BLaER1 (cell line): ENCODE results near the gene KLHL29.

ENCODE experiments used
- H3K27ac ChIP-seq: shearing (Covaris generic); formaldehyde crosslinking; 2 replicates; pipeline ENCODE4 v1.8.1; 2022
- H3K27me3 ChIP-seq: shearing (Covaris generic); formaldehyde crosslinking; 2 replicates; pipeline ENCODE4 v1.8.1; 2022
- H3K36me3 ChIP-seq: shearing (Covaris generic); formaldehyde crosslinking; 2 replicates; pipeline ENCODE4 v1.8.1; 2022
- H3K4me1 ChIP-seq: shearing (Covaris generic); formaldehyde crosslinking; 2 replicates; pipeline ENCODE4 v1.8.1; 2022
- H3K4me2 ChIP-seq: shearing (Covaris generic); formaldehyde crosslinking; 2 replicates; pipeline ENCODE4 v1.8.1; 2022
- H3K4me3 ChIP-seq: shearing (Covaris generic); formaldehyde crosslinking; 2 replicates; pipeline ENCODE4 v1.8.1; 2022
- H3K9ac ChIP-seq: shearing (Covaris generic); formaldehyde crosslinking; 2 replicates; pipeline ENCODE4 v1.8.1; 2022
- H3K9me3 ChIP-seq: shearing (Covaris generic); formaldehyde crosslinking; 2 replicates; pipeline ENCODE4 v1.8.1; 2022
- H4K20me1 ChIP-seq: shearing (Covaris generic); formaldehyde crosslinking; 2 replicates; pipeline ENCODE4 v1.8.1; 2022
- Cebpa-rat ChIP-seq: shearing (Covaris generic); IDR thresholded peaks from 2 replicates; pipeline ENCODE4 v1.8.1; 2022

KLHL29 gene

GRCh38 chr2:23402205-23402740 lies 17.3 kb downstream of the KLHL29 start:
- Histone ChIP-seq H4K20me1 (no peaks in the 10 kb centered on the region), H3K4me1 (peaks cover 15% of the 10 kb centered on the region), H3K4me3 (no peak overlapping the region), H3K36me3 (no peaks in the 10 kb centered on the region), H3K9ac (no peak overlapping the region), H3K27ac (no peak overlapping the region), H3K4me2 (no peak overlapping the region), H3K27me3 (no peaks in the 10 kb centered on the region), H3K9me3 (no peaks in the 10 kb centered on the region)
- TF ChIP-seq Cebpa-rat = no peak

GRCh38 chr2:23404426-23404825 lies 19.4 kb downstream of the KLHL29 start:
- Histone ChIP-seq H3K9me3 (no peaks in the 10 kb centered on the region), H3K4me3 (no peak overlapping the region), H3K36me3 (no peaks in the 10 kb centered on the region), H4K20me1 (no peaks in the 10 kb centered on the region), H3K27ac (no peak overlapping the region), H3K4me1 (peaks cover 15% of the 10 kb centered on the region), H3K27me3 (no peaks in the 10 kb centered on the region; the same call in 1 of the 2 replicates), H3K4me2 (peak overlapping the region; percentile 37), H3K9ac (no peak overlapping the region)
- TF ChIP-seq Cebpa-rat = no peak

GRCh38 chr2:23409248-23409647 lies 24.3 kb downstream of the KLHL29 start:
- no peaks in the 10 kb centered on the region for H3K36me3 ChIP-seq
- peaks cover 7% of the 10 kb centered on the region for H3K4me1 ChIP-seq
- no peak overlapping the region for H3K4me2 ChIP-seq
- no peak overlapping the region for H3K9ac ChIP-seq
- no peaks in the 10 kb centered on the region; the same call in 1 of the 2 replicates for H3K27me3 ChIP-seq
- H3K4me3 ChIP-seq = no peak overlapping the region
- no peaks in the 10 kb centered on the region for H3K9me3 ChIP-seq
- TF ChIP-seq Cebpa-rat = no peak
- no peaks in the 10 kb centered on the region for H4K20me1 ChIP-seq
- no peak overlapping the region for H3K27ac ChIP-seq

- Histone ChIP-seq H3K4me1 (no peaks in the 10 kb centered on the region), H3K27ac (no peak overlapping the region), H3K9ac (no peak overlapping the region), H3K36me3 (no peaks in the 10 kb centered on the region), H3K9me3 (no peaks in the 10 kb centered on the region), H4K20me1 (no peaks in the 10 kb centered on the region), H3K4me2 (no peak overlapping the region), H3K27me3 (no peaks in the 10 kb centered on the region; the same call in 1 of the 2 replicates), H3K4me3 (no peak overlapping the region)
- no peak for TF ChIP-seq Cebpa-rat
Observed at GRCh38 chr2:23410596-23410995, 25.6 kb downstream of the KLHL29 start.

- Histone ChIP-seq H3K27ac (no peak overlapping the region), H3K4me1 (no peaks in the 10 kb centered on the region)
- TF ChIP-seq Cebpa-rat = no peak
Observed at GRCh38 chr2:23411752-23412431, 26.9 kb downstream of the KLHL29 start.

GRCh38 chr2:23412556-23413155 lies 27.7 kb downstream of the KLHL29 start:
- TF ChIP-seq Cebpa-rat = no peak
- no peak overlapping the region for H3K4me2 ChIP-seq
- no peak overlapping the region for H3K27ac ChIP-seq
- no peaks in the 10 kb centered on the region for H3K9me3 ChIP-seq
- H3K36me3 ChIP-seq = no peaks in the 10 kb centered on the region
- no peak overlapping the region for H3K4me3 ChIP-seq
- H3K27me3 ChIP-seq = no peaks in the 10 kb centered on the region; the same call in 1 of the 2 replicates
- no peak overlapping the region for H3K9ac ChIP-seq
- no peaks in the 10 kb centered on the region for H3K4me1 ChIP-seq
- H4K20me1 ChIP-seq = no peaks in the 10 kb centered on the region

More at GRCh38 chr2:23411752-23412431, 26.9 kb downstream of the KLHL29 start:
- H3K27me3 ChIP-seq = no peaks in the 10 kb centered on the region; the same call in 1 of the 2 replicates
- H3K4me2 ChIP-seq = no peak overlapping the region
- H3K9me3 ChIP-seq = no peaks in the 10 kb centered on the region
- H3K9ac ChIP-seq = no peak overlapping the region
- H3K4me3 ChIP-seq = no peak overlapping the region
- no peaks in the 10 kb centered on the region for H3K36me3 ChIP-seq
- no peaks in the 10 kb centered on the region for H4K20me1 ChIP-seq

- H3K9me3 ChIP-seq = no peaks in the 10 kb centered on the region
- no peak overlapping the region for H3K4me3 ChIP-seq
- H3K4me2 ChIP-seq = no peak overlapping the region
- H3K36me3 ChIP-seq = no peaks in the 10 kb centered on the region
- H3K4me1 ChIP-seq = no peaks in the 10 kb centered on the region
- no peak for TF ChIP-seq Cebpa-rat
- H3K27me3 ChIP-seq = no peaks in the 10 kb centered on the region; the same call in 1 of the 2 replicates
- H3K27ac ChIP-seq = no peak overlapping the region
- no peak overlapping the region for H3K9ac ChIP-seq
- H4K20me1 ChIP-seq = no peaks in the 10 kb centered on the region
Observed at GRCh38 chr2:23413641-23414040, 28.7 kb downstream of the KLHL29 start.

GRCh38 chr2:23414106-23414505 lies 29.1 kb downstream of the KLHL29 start:
- Histone ChIP-seq H4K20me1 (no peaks in the 10 kb centered on the region), H3K4me1 (no peaks in the 10 kb centered on the region), H3K4me3 (no peak overlapping the region), H3K4me2 (no peak overlapping the region), H3K27me3 (no peaks in the 10 kb centered on the region), H3K36me3 (no peaks in the 10 kb centered on the region), H3K27ac (no peak overlapping the region), H3K9me3 (no peaks in the 10 kb centered on the region), H3K9ac (no peak overlapping the region)
- TF ChIP-seq Cebpa-rat = no peak

- Histone ChIP-seq H3K9me3 (no peaks in the 10 kb centered on the region), H3K36me3 (no peaks in the 10 kb centered on the region), H3K27me3 (no peaks in the 10 kb centered on the region), H4K20me1 (no peaks in the 10 kb centered on the region), H3K4me3 (no peak overlapping the region), H3K4me1 (no peaks in the 10 kb centered on the region), H3K4me2 (no peak overlapping the region), H3K9ac (no peak overlapping the region), H3K27ac (no peak overlapping the region)
- TF ChIP-seq Cebpa-rat = no peak
Observed at GRCh38 chr2:23414871-23415270, 29.9 kb downstream of the KLHL29 start.

- H3K36me3 ChIP-seq = no peaks in the 10 kb centered on the region
- H3K9me3 ChIP-seq = no peaks in the 10 kb centered on the region
- no peaks in the 10 kb centered on the region for H4K20me1 ChIP-seq
- H3K9ac ChIP-seq = no peak overlapping the region
- TF ChIP-seq Cebpa-rat = no peak
- H3K4me3 ChIP-seq = no peak overlapping the region
- no peaks in the 10 kb centered on the region for H3K4me1 ChIP-seq
- H3K27me3 ChIP-seq = no peaks in the 10 kb centered on the region
- no peak overlapping the region for H3K27ac ChIP-seq
- H3K4me2 ChIP-seq = no peak overlapping the region
Observed at GRCh38 chr2:23417310-23417709, 32.3 kb downstream of the KLHL29 start.
